GM15510 (cell line): Measurements from ENCODE around the gene SUSD2.

Experiments used
- POLR2A ChIP-seq: IDR thresholded peaks from 3 replicates; pipeline ENCODE4 v1.6.1; 2011; ENCODE audit warnings: borderline replicate concordance; ENCODE audit not compliant: insufficient read length; ENCODE audit errors: extremely low read depth

Gene SUSD2

DNA sequence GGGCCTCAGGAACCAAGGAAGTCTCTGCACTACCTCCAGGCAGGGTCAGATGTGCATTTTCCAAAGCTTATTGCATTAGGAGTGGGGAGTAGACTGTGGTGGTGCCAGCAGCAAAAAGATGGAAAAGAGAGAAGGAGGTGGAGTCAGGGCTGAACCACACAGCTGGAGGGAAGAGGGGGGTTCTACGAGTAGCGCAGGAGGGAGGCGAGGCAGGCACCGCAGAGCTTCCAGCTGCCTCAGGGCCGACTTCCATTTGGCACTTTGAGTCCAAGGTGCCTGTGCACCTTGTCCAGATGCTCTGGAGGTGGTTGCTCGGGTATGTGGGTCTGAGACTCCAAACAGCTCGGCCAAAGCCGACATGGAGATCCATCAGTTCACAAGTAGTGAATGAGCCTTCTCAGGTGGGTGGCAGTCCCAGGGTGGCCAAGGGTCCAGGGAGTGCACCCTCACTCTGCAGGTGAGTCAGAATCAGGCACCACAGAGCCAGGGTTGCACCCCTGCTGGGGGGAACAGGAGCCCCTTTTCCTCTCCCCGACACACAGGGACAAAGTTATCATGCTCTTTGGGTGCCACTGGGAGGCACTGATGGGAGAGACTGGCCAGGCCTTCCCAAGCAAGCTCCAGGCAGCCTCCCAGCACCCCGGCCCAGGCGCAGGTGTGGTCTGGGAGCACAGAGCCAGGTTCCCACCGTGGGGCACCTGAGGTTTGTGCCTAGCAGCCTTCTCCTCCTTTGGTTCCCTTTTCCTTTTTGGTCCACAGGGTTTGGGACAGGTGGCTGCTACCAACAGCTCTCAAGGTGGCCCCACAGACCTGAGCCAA lies 33.4 kb downstream of the SUSD2 start:
- TF ChIP-seq POLR2A: no peak

DNA sequence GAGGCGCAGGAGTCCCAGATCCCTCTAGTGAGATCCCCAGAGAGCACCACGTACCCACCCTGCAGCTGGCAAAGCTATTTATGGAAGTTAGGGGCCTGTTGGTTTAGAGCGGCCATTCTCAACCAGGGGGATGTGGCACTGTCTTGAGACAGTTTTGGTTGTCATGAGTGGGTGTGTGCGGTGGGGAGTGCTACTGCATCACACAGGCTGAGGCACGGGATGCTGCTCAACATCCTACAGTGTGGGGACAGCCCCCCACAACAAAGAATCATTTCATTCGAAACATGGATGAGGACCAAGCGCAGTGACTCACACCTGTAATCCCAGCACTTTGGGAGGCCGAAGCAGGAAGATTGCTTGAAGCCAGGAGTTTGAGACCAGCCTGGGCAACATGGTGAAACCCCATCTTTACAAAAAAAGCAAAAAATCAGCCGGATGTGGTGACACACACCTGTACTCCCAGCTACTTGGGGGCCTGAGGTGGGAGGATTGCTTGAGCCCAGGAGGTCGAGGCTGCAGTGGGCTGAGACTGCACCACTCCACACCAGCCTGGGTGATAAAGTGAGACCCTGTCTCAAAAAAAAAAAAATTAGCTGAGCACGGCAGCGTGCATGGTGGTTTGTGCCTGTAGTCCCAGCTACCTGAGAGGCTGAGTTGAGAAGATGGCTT lies 35.4 kb downstream of the SUSD2 start:
- no peak for TF ChIP-seq POLR2A

DNA sequence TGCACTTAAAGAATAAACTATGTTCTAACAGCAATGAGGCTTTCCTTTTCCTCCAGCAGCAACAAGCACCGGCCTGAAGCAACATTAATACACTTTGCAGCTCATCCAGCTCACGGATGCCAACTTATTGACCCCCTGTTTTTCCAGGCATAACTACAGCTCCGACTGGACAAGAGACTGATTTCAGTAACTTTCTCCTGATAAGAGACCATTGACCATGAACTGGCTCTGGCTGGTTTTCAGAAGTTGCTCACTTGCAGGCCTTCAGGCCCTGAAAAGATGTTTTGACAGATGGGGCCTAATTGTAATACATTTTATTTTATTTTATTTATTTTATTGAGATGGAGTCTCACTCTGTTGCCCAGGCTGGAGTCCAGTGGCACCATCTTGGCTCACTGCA lies 36.1 kb downstream of the SUSD2 start:
- TF ChIP-seq POLR2A: no peak

DNA sequence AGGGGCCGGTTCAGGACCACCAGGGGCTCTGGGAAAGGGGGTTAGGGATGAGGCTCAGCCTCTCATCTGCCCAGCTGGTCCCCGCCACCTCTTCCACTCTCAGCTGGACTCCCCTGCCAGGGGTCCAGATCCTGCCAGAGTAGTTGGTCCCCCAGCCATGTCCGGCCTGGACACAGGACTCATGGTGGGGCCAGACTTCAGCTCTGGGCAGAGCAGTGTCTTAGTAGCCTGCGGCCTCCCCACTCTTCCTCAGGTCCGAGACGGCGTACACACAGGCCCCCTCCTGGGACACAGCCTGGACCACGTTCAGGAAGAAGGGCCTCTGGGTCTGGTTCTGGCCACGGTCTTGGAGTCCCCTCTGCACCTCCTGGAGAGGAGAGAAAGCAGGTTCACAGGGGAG lies 38.5 kb downstream of the SUSD2 start:
- no peak for TF ChIP-seq POLR2A

DNA sequence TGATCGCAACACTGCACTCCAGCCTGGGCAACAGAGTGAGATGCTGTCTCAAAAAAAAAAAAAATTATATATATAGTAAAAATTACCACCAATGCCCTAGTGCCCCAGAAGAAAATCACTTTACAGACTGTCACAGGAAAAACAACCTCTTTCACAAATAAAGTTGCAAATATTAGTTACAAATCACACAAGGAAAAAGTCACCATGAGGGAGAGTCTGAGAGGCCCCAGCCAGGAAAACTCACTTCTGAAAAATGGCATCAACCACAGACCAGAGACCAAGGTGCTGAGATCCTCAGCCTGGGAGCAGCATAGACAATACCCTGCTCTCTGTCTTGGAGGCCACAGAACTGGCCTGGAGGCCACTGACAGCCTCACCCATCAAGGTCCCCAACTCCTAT lies 43.2 kb downstream of the SUSD2 start:
- TF ChIP-seq POLR2A: no peak

DNA sequence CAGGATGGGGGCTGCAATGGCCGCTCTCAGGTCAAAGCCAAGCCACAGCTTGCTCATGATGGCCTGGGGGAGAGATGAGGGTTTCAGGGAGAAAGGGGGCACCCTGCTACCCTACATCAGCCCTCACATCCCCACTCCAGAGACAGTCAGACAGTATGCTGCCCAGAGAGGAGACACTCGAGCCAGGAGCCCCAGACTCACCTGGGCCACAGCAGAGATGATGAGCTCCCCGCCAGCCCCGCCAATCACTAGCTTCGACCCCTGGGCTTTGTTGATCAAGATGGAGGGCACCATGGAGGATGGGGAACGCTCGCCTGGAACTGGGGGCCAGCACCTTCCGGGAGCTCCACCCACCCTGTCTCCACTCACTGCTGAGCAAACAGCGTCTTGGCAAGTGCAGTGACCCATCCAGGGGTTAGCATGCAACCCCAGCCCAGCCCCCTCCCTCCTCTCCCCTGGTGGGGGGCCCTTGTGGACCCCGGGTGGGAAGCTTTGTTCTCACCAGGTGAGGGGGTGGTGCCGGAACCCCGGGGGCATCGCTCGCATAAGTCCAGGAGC lies 43.8 kb downstream of the SUSD2 start:
- no peak for TF ChIP-seq POLR2A

DNA sequence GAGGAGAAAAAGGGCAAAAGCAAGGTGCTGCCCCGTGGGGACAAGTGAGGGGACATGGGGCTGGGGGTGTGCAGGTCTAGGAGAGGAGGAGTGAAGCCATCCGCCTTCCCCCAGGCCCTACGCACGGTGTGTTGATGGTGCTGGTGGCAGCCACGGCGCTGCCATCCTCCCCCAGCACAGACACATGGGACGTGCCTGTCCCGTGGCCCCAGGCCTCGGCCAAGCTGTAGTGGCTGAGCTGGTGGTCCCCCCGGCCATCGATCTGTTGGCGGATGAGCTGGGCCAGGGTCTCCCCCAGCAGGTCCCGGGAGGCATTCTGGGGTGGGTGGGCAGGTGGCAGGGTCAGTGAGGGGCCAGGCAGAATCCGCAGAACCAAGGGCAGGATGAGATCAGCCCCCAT lies 44.7 kb downstream of the SUSD2 start:
- TF ChIP-seq POLR2A: no peak

DNA sequence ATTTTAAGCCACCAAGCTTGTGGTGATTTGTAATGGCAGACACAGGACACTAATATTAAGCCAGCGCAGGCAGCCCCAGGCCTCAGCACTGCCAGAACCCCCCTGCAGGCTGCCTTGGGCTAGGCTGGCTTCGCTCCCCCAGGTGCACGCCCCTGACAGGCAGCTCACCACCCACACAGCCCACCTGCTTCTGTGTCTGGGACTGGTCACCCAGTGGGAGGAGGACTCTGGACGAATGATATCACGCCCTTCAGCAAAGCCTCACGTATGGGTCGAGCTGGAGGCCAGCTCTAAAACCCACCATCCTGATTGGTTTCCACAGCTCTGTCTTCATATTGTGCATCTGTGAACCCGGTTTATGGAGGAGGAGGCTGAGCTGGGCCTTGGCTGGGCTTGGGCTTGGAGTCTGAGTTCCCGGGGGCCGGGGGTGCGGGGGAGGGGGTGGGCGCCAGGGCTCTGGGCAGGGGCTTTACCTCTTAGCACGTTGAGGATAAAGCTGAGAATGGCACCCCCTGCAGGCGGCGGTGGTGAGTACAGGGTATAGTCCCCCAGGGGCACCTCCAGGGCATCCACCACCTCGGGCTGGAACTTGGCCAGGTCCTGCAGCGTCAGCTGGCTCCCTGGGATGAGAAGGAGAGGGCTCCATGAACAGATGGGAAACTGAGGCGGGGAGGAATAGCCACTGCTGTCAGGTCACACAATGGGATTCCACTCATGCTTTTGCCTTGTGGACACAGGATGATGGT lies 49.8 kb downstream of the SUSD2 start:
- TF ChIP-seq POLR2A: no peak

DNA sequence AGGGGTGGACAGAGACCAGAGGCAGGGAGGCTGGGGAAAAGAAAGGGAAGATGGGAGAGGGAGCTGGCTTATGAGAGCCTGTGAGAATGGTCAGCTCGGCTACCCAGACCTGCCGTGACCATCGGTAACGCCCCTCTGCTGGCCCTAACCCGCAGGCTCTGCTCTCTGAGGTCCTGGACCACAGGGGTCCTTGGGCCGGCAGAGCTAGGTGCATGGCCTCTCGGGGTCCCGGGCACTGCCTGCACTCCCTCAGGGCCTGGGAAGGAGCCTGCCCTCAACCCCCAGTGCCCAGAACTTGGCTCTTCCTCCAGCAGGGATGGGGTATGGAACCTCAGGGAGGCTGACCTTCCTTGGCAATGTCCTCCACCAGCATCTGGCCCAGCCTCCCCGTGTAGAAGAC lies 50.4 kb downstream of the SUSD2 start:
- no peak for TF ChIP-seq POLR2A

DNA sequence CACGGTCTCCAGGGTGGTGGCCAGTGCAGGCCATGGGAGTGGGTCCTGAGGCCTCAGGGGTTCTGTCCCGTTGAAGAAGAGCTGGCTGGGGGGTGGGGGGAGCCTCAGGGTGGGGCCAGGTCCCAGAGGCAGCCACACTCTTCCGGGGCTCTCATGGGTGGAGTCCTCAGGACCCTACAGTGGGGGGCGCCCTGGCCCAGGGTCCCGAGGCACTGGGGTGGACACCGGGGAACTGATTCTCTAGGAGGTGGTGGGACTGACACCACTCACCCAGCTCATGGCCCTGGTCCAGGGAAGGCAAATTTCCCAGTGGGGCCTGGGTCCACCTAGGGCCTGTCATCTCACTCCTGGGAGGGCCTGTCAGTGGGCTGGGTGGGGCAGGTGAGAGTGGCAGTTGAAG lies 50.8 kb downstream of the SUSD2 start:
- no peak for TF ChIP-seq POLR2A

DNA sequence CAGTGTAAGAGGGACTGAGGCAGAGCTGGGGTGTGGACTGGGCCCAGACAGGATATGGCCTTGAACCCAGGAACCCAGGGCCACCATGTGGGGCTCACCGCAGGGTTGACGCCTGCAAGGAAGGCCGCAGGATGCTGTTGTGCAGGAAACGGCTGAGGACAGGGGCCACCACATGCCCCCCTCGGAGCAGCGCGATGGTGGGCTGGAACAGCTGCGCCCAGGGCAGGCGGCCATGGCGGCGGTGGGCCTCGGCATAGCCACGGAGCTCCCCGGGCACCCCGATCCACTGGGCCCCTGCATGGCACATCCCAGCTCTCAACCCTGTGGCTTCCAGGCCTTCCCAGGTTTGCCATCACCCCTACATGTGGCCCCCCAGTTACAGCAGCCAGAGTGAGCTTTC lies 51.4 kb downstream of the SUSD2 start:
- TF ChIP-seq POLR2A: no peak

DNA sequence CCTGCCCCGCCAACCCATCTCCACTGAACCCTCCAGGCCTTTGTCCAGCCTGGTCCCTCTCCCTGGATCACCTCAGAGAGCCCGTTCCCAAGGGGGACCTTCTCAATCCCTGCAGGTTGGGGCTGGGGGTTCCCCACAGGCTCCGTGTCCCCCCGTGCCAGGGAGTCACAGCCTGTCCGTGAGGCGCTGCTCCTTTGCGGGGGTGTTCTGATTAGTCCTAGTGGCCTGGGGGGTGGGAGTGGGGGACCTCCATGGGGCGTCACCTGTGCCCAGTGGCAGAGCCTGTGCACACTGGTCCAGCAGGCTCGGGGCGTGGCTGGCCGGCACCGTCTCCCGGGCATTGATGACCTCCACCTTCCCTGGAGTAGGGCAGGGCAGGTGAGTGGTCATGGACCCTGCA lies 51.9 kb downstream of the SUSD2 start:
- TF ChIP-seq POLR2A: no peak

DNA sequence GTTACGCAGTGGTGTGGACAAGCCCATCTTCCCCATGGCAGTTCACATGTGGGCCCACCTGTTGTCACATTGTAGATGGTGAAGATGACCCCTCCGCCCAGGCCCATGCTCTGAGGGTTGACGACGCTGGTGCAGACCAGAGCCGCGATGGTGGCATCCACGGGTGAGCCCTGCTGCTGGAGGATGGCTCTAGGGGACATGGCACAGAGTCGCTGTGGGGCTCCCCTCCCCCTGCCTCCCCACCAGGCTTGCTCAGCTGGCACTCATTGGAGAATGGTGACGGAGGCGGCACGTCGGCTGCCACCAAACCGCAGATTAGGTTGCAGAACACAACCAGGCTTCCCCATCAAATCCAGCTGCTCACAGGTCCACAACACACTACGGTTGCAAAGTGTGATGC lies 52.5 kb downstream of the SUSD2 start:
- no peak for TF ChIP-seq POLR2A

DNA sequence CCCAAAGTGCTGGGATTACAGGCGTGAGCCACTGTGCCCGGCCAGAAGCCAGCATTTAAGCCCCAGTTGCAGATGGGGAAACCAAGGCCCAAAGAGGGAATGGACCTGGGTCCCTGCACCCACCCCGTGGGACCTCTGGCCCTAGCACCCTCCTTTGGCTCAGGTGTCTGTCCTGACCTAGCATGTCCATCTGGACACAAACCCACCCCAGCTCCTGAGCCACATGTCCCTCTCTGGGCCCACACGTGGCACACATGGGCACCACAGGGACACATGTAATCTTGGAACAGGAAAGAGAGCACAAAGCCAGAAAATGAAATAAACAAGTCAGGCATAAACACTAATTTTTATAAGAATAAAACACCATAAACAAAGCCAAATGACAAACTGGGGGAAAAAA lies 54.0 kb downstream of the SUSD2 start:
- TF ChIP-seq POLR2A: no peak

DNA sequence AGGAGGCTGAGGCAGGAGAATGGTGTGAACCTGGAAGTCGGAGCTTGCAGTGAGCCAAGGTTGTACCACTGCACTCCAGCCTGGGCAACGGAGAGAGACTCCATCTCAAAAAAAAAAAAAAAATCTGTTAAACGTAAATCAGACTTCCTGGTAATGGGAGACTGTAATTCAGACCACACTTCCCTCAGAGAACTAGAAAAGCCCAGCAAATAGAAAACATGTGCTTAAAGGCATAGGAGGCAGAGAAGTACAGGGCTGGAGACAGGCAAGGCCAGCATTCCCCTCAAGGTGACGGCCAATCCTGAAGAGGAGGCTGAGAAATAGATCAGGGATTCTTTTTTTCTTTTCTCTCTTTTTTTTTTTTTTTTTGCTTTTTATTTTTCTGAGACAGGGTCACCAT lies 55.4 kb downstream of the SUSD2 start:
- TF ChIP-seq POLR2A: no peak
